ENCODE results near the gene FHIT. TPM values are rescaled to one million over a fixed set of nuclear protein-coding genes. Genes with fewer than 3 reads are reported as not detected.

The FHIT gene
- total RNA-seq, 1 donor from 2014 or later: 20.2 TPM

DNA sequence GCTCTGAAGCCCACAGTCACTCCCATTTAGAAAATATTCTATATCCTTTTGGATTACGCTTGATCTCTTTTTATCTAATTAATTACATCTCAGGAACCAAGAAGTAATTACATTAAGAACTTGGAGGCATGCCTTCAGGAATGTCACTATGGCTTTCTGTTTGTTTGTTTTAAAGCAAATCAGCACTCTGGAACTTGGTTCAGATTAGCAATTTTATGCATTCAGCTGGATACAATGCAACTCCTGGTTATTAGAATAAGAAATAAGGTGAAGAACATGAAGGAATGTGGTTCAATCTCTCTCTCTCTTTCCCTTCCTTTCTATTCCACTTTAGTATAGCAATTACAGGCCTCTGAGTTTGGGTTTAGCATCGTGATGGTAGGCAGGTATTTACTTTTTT, 235.8 kb downstream of the FHIT start:
- no peak overlapping the region for H3K27ac Mint-ChIP-seq (ENCODE audit: unreplicated experiment)

DNA sequence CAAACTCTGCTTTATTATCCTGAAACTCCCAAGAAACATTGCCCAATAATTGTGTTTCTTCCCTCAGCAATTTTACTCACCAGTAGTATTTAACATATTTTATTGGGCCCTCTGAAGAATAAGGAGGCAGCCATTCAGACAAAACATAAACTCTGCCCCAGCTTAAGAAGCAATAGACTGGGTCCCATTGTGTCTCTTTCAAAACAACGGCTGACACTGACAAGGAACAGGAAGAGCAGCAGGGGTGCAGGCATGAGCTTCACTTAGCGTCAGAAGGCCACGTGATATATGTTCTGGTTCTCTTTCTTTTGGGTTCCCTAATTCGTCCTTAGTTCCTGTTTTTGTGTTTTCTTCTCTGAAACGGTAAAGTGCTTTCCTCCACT, 242.3 kb downstream of the FHIT start:
- TF ChIP-seq, protein P1, sequence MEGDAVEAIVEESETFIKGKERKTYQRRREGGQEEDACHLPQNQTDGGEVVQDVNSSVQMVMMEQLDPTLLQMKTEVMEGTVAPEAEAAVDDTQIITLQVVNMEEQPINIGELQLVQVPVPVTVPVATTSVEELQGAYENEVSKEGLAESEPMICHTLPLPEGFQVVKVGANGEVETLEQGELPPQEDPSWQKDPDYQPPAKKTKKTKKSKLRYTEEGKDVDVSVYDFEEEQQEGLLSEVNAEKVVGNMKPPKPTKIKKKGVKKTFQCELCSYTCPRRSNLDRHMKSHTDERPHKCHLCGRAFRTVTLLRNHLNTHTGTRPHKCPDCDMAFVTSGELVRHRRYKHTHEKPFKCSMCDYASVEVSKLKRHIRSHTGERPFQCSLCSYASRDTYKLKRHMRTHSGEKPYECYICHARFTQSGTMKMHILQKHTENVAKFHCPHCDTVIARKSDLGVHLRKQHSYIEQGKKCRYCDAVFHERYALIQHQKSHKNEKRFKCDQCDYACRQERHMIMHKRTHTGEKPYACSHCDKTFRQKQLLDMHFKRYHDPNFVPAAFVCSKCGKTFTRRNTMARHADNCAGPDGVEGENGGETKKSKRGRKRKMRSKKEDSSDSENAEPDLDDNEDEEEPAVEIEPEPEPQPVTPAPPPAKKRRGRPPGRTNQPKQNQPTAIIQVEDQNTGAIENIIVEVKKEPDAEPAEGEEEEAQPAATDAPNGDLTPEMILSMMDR (IDR thresholded peaks at IDR 0.05; ENCODE audit: unreplicated experiment): no peak
- no peaks in the 10 kb centered on the region for H3K9me3 Mint-ChIP-seq (ENCODE audit: unreplicated experiment)
- H3K4me1 Mint-ChIP-seq (ENCODE audit: unreplicated experiment): peaks cover 14% of the 10 kb centered on the region
- H3K36me3 Mint-ChIP-seq (ENCODE audit: low read depth, unreplicated experiment): no peaks in the 10 kb centered on the region
- no peaks in the 10 kb centered on the region for H3K27me3 Mint-ChIP-seq (ENCODE audit: unreplicated experiment)
- no peak for DNase-seq (ENCODE audit: low spot score)
- H3K4me3 Mint-ChIP-seq (ENCODE audit: unreplicated experiment): no peak overlapping the region
- peak overlapping the region; percentile 27 for H3K27ac Mint-ChIP-seq (ENCODE audit: unreplicated experiment)

More for the DNA sequence above, 235.8 kb downstream of the FHIT start:
- TF ChIP-seq, protein P1 (IDR thresholded peaks at IDR 0.05; ENCODE audit: unreplicated experiment): no peak
- peaks cover 3% of the 10 kb centered on the region for H3K36me3 Mint-ChIP-seq (ENCODE audit: low read depth, unreplicated experiment)
- H3K27me3 Mint-ChIP-seq (ENCODE audit: unreplicated experiment): no peaks in the 10 kb centered on the region
- H3K4me1 Mint-ChIP-seq (ENCODE audit: unreplicated experiment): no peaks in the 10 kb centered on the region
- H3K9me3 Mint-ChIP-seq (ENCODE audit: unreplicated experiment): no peaks in the 10 kb centered on the region
- no peak overlapping the region for H3K4me3 Mint-ChIP-seq (ENCODE audit: unreplicated experiment)
- DNase-seq (ENCODE audit: low spot score): no peak

DNA sequence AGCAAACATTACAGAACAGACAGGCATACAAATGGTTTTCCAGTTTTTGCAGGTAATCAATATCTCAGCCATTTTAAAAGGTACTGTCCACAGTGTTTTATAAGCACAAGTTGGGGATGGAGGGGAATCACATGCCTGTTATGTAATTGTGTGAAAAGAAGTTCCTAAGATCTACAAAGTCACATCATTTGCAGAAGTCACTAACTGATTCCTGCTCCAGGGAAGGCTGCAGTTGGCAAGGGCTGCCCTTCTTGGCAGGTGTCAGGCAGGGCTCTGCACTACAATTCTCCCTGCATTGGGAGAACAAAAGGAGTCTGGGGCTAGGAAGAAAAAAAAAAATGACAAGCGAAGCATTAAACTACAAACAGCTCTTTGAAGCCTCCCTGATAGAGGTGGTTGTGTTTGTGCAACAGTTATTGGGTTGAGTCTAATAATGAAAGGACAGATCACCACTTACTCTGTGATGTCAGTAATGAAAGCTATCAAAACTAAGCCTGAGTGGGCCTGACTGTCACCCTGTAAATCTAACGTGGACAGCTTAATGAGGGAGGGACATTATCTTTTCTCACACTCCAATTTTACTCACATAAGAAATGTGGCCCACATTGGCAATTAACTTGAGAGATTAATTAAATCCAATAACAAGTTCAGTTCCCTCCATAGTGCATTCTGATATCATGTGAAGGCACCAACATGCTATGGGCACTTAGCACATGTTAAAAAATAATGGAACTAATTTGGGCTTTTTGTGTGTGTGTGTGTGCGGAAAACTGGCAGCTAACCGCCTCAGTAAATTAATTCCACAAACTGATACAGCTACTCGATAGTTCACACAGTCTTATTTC, 242.9 kb downstream of the FHIT start:
- TF ChIP-seq, protein P1 (IDR thresholded peaks at IDR 0.05; ENCODE audit: unreplicated experiment): no peak
- H3K27me3 Mint-ChIP-seq (ENCODE audit: unreplicated experiment): no peaks in the 10 kb centered on the region
- no peak for DNase-seq (ENCODE audit: low spot score)
- H3K4me3 Mint-ChIP-seq (ENCODE audit: unreplicated experiment): no peak overlapping the region
- H3K4me1 Mint-ChIP-seq (ENCODE audit: unreplicated experiment): peaks cover 14% of the 10 kb centered on the region
- no peaks in the 10 kb centered on the region for H3K9me3 Mint-ChIP-seq (ENCODE audit: unreplicated experiment)
- H3K36me3 Mint-ChIP-seq (ENCODE audit: low read depth, unreplicated experiment): no peaks in the 10 kb centered on the region
- peak overlapping the region; percentile 5 for H3K27ac Mint-ChIP-seq (ENCODE audit: unreplicated experiment)

DNA sequence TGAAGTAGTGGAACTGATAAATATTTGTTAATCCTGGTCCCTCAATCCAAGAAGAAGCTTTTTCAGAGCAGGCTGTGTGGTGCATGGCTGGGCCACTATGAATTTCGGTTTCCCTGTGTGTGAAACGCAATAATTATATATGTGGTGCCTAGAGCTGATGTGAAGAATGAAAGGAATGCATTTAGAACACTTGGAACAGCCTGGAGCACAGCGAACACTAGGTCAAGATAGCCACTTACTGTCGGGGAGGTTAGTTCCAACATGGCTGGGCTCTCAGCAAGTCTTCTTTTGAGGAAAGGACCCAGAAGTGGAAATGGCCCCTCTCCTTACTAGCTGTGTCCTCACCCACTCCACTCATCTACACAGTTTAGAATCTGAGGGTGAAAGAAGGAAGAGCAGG, 245.7 kb downstream of the FHIT start:
- no peaks in the 10 kb centered on the region for H3K36me3 Mint-ChIP-seq (ENCODE audit: low read depth, unreplicated experiment)
- no peak overlapping the region for H3K27ac Mint-ChIP-seq (ENCODE audit: unreplicated experiment)
- DNase-seq (ENCODE audit: low spot score): no peak
- TF ChIP-seq, protein P1 (IDR thresholded peaks at IDR 0.05; ENCODE audit: unreplicated experiment): no peak
- no peaks in the 10 kb centered on the region for H3K27me3 Mint-ChIP-seq (ENCODE audit: unreplicated experiment)
- peaks cover 14% of the 10 kb centered on the region for H3K4me1 Mint-ChIP-seq (ENCODE audit: unreplicated experiment)
- no peaks in the 10 kb centered on the region for H3K9me3 Mint-ChIP-seq (ENCODE audit: unreplicated experiment)
- no peak overlapping the region for H3K4me3 Mint-ChIP-seq (ENCODE audit: unreplicated experiment)

DNA sequence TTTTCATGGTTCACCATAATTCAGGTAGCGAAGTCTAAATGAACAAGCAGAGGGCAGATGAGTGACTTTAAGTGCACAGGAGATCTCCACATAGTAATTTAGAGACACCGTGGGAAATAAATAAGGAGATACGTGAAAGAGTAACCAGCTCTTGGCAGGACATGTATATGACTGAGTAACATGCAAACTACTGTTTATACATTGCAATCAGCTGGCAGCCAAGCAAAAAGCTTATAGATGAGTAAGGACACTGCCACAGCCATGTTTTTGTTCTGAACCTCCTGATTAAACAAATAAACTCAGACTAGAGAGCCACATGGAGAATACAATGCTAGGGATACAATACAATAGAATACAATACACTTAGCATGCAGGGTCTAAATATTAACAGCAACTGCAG, 252.4 kb downstream of the FHIT start:
- no peak overlapping the region for H3K4me3 Mint-ChIP-seq (ENCODE audit: unreplicated experiment)
- H3K4me1 Mint-ChIP-seq (ENCODE audit: unreplicated experiment): peaks cover 15% of the 10 kb centered on the region
- DNase-seq (ENCODE audit: low spot score): no peak
- H3K27ac Mint-ChIP-seq (ENCODE audit: unreplicated experiment): no peak overlapping the region
- TF ChIP-seq, protein P1 (IDR thresholded peaks at IDR 0.05; ENCODE audit: unreplicated experiment): no peak
- no peaks in the 10 kb centered on the region for H3K9me3 Mint-ChIP-seq (ENCODE audit: unreplicated experiment)
- no peaks in the 10 kb centered on the region for H3K36me3 Mint-ChIP-seq (ENCODE audit: low read depth, unreplicated experiment)
- H3K27me3 Mint-ChIP-seq (ENCODE audit: unreplicated experiment): no peaks in the 10 kb centered on the region
